Fibroblast of gingiva (primary cell): Measurements from ENCODE around the gene MYO1E.
"Not testable (repeated sequence)": the region's sequence is repeated elsewhere in the genome, so short reads cannot be mapped to it uniquely, and the experiment has no call there.

Experiments
- DNase-seq: peaks from one replicate; pipeline ENCODE4 v3.0.0-alpha.2; 2011; ENCODE audit warnings: low read depth

MYO1E gene

DNA sequence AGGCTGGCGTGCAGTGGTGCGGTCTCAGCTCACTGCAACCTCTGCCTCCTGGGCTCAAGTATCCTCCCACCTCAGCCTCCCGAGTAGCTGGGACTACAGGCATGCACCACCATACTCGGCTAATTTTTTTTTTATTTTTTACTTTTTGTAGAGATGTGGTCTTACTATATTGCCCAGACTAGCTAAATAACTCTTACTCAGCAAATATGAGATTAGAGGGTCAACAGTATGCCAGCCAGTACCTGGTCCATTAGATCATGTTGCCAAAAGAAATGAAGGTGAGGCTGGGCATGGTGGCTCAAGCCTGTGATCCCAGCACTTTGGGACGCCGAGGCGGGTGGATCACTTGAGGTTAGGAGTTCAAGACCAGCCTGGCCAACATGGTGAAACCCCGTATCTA is 210.6 kb downstream of the MYO1E start:
- DNase-seq = not testable (repeated sequence)

- no peak for DNase-seq
Observed at GRCh38 chr15:59160880-59161593, 211.6 kb downstream of the MYO1E start.

GRCh38 chr15:59159210-59159609 is 213.5 kb downstream of the MYO1E start:
- no peak for DNase-seq

DNA sequence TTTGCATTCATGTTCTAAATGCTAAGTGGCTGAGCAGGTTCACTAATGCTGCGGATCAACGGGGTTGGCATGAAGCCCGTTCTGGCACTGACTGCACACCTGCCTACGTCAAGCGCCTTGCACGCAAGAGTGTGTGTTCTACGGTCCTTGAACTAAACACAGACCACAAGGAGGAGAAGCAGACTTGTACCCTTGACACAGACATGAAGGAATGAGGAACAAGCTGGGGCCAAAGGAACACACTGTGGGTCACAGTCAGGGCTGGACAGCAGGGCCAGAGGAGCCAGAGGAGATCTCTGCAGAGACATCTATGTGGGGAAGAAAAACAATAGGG is 214.0 kb downstream of the MYO1E start:
- DNase-seq = no peak

DNA sequence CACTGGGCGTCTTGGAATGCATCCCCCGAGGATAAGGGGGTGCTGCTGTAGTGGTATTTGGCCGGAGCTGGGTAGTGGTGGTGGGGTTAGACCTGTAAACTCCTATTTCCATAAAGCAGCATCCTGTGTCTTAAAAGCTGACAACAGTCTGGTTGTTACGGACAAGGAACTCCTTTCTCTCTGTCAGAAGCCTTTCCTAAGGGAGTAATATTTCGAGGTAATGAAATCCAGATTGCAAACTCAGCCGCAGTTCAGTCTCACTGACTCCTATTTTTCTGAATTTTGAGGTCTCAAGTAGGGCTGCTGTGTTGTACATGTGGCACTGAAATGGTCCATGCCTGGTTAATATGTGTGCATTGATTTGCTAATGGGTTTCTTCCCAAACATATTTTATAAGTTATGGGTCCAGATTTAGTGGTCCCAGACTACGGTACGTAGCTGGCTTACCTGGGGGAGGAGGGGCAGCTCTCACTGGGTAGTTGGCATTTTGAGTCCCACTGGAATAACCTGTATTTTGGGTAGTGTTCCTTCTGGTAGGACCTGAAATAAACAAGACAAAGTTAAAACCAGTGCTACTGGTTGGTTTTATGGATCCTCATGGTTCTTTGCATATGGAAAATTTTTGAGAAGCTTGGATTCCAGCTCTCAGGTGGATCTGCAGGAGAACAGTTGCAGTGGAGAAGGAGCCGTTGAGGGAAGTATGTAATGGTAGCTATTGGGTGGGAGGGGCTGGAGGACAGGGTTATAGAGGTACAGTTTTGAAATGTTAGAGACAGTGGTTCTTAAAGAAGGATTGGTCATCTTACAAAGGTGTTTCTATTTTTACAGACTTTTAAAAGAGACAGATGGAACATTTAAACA is 214.6 kb downstream of the MYO1E start:
- DNase-seq = no peak

DNA sequence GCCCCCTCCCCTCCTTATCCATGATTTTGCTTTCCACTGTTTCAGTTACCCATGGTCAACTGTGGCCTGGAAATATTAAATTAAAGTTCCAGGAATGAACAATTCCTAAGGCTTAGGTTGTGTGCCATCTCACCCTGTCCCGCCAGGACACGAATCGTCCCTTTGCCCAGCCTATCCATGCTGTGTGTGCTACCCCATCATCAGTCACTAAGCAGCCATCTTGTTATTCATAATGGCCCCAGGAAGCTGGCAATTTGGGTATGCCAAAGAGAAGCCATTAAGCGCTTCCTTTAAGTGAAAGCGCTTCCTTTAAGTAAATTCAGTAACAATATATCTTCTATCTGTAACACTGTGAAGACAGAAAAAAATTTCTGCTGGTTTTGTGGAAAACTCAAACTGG is 215.3 kb downstream of the MYO1E start:
- no peak for DNase-seq

- no peak for DNase-seq
Observed at GRCh38 chr15:59155431-59155830, 217.2 kb downstream of the MYO1E start.

GRCh38 chr15:59154243-59154642 is 218.4 kb downstream of the MYO1E start:
- peak; percentile 35 for DNase-seq

DNA sequence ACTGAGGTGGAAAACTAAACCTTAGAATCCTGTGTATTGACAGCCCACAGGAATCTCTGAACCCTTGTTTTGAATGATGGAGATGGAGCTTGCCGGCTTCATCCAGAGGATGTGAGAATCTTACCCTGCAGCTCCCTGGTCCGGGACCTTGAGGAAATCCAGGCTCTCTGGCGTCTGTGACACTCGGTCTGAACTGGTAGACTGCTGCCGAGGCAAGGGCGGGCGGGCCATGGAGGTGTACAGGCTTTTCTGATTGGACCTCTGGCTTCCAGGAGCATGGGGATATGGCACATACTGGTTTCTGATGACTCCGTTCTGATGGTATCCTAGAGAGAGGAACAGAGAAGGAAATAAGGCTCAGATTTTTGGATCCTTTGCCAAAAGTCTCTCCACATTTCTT is 219.2 kb downstream of the MYO1E start:
- no peak for DNase-seq

DNA sequence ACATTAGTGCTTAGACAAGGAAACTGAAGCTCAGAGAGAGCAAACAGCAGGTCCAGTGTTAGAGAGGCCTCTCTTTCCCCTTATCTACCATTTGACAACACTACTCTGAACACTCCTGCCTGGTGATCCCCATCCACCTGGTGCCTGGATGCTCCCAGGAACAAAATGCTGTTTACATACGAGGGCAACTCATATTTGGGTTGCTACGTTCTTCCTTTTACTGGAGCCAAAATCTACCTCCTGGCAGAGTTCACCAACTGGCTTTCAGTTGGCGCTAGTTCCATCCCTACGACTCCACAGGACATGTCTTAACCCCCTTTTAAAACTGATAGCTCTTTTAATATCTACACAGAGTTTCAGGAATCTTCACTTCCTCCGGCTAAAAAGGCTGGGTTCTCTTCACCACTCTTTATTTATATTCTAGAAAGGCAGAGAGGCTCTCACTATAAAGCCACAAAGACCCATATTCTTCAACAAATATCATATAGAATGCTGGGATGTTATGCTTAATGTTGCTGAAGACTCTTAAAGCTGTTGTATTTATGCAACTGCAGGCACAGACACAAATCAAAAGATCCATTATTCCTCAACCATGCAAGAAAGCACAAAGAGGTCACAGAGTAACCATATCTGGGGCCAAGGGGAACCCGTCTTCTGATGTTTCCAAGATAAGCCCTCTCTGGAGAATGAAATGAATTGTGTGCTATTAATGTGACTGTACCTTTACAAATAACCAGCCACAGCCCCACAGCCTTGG is 219.8 kb downstream of the MYO1E start:
- DNase-seq = no peak

DNA sequence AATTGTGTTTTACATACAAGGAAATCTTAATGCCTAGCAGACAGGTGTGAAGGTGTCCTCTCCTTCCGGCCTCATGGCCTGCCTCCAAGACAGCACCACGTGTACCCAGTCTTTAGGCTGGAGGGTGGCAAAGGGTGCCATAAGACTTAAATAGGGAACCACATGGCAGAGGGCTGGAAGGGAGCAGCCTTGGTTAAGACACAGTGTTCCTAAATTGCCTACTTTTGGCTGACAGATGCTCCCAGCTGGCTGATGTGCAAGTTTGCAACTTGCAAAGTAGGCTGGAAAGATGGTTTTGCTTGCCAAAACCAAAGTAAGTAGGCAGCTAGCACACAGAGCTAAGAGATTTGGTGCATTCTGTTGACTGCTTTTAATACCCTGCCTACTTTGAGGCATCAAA is 222.5 kb downstream of the MYO1E start:
- peak; percentile 56 for DNase-seq

- peak; percentile 68 for DNase-seq
Observed at GRCh38 chr15:59148153-59148833, 224.4 kb downstream of the MYO1E start.

GRCh38 chr15:59147666-59148065 is 225.0 kb downstream of the MYO1E start:
- DNase-seq = no peak

- not testable (repeated sequence) for DNase-seq
Observed at GRCh38 chr15:59144594-59144993, 228.1 kb downstream of the MYO1E start.

DNA sequence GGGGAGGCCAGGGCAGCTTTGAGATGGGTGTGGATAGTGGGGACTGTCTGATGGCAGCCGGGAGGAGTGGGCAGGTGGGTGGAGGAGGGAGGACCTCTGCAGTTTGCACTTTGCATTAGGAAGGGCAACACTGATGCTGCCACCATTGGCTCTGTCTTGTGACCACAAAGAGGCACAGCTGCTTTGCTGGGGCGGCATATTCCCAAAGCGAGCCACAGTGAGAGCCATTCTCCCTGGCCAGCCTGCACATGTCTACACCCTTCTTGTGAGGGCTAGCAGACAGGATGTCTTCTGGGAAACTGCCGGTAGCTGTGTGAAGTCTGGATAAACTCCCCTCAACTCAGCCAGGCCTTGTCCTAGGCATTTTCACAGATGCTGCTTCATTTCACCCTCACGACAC is 229.4 kb downstream of the MYO1E start:
- no peak for DNase-seq

DNA sequence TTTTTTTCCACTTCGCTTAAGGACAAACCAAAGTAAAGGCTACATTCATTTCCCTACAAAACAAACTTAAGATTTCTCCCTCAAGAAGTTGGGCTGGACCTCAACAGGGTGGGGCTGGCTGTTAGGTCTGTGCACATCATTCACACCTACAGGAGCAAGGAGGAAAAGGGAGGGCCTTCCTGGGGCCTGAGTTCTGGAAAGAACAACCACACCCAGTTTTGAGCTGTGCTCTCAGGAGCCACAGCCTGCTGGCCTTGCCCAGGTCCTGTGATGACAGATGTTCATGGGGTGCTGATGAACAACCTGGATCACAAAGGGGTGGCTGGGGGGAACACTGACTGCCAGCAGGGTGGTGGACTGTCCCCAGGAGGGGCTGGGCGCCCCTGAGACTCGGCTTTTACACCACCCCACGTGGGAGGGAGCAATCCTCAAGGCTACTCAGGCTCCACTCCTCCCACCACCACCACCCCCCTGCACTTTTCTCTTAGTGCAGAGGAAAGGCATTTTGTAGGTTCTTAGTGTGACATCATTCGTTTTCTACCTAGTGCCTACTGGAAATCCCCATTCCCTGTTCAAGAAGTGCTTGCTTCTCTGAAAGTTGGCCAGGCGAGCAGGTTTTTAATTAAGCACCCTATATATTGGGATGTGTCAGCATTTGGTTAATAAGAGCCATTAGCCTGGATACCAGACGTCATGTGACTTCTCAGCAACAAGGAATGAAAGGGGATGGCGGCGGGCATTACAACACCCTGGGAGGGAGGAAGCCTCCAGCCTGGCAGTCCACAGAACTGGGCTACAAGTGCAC is 232.0 kb downstream of the MYO1E start:
- no peak for DNase-seq

DNA sequence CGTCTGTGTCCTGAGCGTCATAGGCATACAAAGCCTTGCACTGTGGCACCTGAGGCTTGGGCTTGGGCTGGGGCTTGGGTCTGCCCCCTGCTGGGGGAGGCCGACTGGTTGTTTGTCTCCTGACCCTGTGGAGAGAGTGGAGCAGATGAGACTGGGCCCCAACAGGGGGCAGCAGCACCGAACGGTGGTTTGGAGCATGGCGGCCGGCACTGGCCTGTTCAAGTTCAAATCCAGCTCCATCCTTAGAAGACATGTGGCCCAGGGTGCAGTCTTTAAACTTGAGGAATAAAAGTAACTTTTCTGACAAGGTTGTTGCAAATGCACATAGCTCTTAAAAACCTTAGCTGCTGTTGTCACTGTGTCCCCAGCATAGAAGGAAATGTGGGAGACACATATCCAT is 234.4 kb downstream of the MYO1E start:
- DNase-seq = peak; percentile 28

DNA sequence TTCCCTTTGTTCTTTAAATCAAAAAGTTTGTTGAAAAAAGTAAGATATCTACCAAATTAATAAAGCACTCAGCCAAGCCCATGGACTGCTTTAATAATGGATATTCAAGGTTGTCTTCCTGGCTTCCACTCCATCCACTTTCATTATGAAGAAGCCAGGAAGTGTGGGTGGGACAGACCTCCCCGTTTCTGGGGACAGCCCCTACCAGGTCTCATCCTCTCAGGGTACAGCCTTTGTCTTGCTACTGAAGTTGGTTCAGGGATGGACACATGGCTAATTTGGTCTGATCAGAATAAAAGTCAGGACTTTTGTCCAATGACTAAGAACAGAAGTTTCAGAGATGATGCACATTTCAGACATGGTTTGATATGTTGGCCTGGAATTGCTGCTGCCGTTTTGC is 235.1 kb downstream of the MYO1E start:
- DNase-seq = no peak

- DNase-seq = no peak
Observed at GRCh38 chr15:59133929-59134427, 238.7 kb downstream of the MYO1E start.

DNA sequence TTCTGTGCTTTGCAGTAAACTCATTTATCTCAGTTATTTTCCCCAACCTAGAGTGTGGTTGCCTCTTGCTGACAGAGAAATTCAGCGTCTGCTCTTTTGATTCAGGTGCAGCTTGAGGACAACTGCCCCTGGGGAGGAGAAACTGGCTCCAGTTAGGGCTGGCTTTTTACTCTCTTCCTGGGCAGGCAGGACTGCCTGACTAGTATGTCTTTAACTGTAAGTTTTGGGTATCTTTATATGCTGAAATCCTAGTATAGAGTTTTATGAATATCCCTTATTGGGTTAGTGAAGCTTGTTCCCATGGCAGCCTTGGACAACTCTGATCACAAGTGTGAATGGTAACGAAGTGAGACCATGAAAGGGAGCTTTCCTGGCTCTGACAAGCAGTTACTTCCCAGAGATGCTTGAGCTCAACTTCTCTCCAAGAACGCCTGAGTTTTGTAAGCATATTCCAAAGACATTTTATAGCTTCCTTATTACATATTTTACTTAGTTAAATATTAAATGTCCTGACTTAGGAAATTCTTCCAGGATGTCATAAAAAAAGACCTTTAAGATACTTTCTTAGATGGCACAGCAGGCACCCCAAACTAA is 240.6 kb downstream of the MYO1E start:
- DNase-seq = no peak

DNA sequence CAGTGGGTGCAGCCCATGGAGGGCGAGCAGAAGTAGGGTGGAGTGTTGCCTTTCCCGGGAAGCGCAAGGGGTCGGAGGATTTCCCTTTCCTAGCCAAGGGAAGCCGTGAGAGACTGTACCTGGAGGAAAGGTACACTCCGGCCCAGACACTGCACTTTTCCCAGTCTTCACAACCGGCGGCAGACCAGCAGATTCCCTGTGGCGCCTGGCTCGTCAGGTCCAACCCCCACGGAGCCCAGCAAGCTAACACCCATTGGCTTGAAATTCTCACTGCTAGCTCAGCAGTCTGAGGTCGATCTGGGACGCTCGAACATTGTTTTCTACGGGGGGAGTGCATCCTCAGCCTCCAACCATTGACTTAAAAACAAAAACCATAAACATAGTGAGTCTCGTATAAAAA is 241.2 kb downstream of the MYO1E start:
- DNase-seq = no peak
